GM10266 (cell line): ENCODE measurements around the gene MED31.
"Not testable (repeated sequence)": the region's sequence is repeated elsewhere in the genome, so short reads cannot be mapped to it uniquely, and the experiment has no call there.

Source experiments
- DNase-seq: peaks from one replicate; pipeline ENCODE4 v3.0.0; 2012; ENCODE audit errors: extremely low spot score
- TF ChIP-seq, protein P1 (sequence below): IDR thresholded peaks from 2 replicates; pipeline ENCODE4 v1.5.1; 2012; ENCODE audit warnings: mild to moderate bottlenecking, low read depth; ENCODE audit not compliant: control insufficient read depth, insufficient read depth; ENCODE audit errors: missing control alignments

MED31 gene

DNA sequence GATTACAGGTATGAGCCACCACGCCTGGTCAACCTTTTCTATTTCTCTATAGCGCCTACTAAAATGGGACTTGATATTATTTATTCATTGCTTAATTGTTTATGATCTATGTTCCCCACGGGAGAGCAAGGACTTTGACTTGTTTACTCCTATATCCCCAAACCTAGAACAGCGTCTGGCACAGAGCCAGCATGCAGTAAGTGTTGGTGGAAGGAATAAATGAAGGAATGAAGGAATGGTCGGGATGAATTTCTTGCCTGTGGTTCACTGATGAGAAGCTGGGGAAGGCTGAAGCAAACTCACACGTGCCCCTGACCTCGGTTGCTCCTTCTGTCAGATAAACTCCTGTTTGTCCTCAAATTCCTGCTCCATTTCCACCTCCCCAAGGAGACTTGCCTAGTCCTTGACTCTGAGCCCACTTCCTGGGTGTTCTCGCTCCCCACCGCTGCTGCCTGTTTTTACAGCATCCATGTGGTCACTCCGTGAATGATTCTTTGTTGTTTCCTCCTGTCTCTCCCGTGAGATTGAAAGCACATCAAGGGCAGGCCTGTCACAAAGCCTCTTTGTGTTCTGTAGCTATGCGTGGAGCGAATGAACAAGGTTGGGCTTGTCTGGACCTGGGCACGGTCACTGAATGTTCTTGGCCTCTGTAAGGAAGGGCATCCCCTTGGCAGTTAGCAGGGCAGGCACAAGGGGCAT is 17.5 kb upstream of the MED31 start:
- no peak for DNase-seq
- TF ChIP-seq, protein P1, sequence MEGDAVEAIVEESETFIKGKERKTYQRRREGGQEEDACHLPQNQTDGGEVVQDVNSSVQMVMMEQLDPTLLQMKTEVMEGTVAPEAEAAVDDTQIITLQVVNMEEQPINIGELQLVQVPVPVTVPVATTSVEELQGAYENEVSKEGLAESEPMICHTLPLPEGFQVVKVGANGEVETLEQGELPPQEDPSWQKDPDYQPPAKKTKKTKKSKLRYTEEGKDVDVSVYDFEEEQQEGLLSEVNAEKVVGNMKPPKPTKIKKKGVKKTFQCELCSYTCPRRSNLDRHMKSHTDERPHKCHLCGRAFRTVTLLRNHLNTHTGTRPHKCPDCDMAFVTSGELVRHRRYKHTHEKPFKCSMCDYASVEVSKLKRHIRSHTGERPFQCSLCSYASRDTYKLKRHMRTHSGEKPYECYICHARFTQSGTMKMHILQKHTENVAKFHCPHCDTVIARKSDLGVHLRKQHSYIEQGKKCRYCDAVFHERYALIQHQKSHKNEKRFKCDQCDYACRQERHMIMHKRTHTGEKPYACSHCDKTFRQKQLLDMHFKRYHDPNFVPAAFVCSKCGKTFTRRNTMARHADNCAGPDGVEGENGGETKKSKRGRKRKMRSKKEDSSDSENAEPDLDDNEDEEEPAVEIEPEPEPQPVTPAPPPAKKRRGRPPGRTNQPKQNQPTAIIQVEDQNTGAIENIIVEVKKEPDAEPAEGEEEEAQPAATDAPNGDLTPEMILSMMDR: no peak

DNA sequence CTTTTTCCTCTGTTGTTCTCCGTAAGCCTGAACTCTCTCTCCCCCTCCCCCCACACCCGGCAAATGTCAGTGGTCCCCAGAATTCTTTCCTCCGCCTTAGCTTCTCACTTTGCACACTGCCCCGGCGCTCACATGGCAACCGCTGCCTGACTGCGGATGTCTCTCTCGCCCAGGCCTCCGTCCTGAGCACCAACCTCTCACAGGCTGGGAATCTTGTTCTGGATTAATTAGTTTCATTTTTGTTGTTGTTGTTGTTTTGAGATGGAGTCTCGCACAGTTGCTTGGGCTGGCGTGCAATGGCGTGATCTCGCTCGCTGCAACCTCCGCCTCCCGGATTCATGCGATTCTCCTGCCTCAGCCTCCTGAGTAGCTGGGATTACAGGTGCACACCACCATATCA is 16.8 kb upstream of the MED31 start:
- no peak for DNase-seq
- TF ChIP-seq, protein P1: no peak

DNA sequence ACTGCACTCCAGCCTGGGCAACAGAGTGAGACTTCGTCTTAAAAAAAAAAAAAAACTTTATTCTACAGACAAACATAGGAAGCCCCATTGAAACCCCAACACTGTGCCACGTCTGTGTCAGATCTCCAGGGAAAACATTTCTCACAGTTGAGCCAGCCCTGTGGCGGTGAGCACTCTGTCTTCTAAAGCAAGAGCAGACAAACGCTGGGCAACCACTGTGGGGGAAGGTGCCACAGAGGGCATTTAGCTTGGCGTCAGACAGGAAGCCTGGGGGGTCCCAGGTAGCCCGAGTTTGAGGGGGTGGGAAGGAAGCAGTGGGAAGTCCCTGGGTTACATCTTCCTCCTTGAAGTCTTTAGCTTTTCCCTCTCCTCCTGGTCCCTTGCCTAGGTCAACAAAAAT is 16.1 kb upstream of the MED31 start:
- DNase-seq: no peak
- TF ChIP-seq, protein P1: no peak

DNA sequence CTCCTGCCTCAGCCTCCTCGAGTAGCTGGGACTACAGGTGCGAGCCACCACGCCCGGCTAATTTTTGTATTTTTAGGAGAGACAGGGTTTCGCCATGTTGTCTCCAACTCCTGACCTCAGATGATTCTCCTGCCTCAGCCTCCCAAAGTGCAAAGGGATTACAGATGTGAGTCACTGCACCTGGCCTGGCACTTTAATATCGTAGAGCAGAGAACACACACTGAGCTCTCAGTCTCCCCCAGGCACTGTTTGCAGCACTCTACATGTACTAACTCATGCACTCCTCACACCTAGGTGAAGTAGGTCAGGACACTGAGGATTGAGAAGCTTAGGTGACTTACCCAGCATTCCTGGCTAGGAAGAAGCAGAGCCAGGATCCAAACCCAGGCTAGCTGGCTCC is 15.2 kb upstream of the MED31 start:
- no peak for DNase-seq
- TF ChIP-seq, protein P1: no peak

DNA sequence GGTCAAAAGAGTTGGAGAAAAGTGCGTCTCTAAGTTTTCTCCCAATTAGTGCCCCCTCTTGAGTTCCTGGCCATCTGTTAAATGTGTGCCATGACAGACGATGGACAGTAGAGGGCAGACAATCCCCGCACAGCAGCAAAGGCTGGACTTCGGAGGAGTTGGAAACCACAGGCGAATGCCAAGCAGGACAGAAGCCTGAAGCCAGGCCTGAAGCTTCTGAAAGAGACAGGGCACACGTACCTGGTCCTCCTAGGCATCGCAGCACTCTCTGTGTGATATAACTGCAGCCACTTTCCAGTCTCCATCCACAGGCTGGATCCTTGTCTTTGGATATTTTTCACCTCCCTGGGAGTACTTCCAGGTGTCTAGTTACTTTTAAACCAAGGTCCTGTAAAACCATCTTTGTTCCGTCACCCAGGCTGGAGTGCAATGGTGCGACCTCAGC is 14.7 kb upstream of the MED31 start:
- TF ChIP-seq, protein P1: peak; percentile 95
- peak; percentile 75 for DNase-seq

DNA sequence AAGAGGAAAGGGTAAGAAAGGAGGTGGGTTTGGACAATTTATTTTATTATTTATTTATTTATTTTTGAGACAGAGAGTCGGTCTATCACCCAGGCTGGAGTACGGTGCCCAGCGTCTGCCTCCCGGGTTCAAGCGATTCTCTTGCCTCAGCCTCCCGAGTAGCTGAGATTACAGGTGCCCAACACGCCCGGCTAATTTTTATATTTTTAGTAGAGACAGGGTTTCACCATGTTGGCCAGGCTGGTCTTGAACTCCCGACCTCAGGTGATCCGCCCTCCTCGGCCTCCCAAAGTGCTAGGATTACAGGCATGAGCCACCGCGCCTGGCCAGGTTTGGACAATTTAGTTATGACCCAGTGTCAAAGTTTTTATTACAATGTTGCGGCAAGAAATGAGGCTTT is 11.8 kb upstream of the MED31 start:
- not testable (repeated sequence) for DNase-seq

DNA sequence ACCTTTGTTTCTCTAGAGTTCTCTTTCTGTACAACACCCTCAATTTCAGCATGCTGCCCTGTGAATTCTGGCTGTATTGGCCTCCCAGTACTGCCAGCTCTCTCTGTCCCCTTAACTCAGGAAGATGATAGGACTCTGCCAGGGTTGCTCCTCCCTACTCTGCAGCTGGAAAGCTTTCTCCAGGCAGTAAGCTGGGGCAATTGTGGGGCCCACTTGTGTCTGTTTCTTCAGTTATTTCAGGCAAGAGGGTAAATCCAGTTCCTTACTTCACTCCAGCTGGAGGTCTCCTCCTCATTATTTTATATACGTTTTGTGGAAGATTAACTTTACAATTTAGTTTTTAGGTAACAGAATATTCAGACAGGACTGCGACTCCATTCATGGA is 10.1 kb upstream of the MED31 start:
- no peak for DNase-seq
- TF ChIP-seq, protein P1: no peak
